ENCODE data around the gene COA1.

- no peak for TF ChIP-seq CTCF (IDR thresholded peaks at IDR 0.05)
- no peak for TF ChIP-seq POLR2AphosphoS5 (IDR thresholded peaks at IDR 0.05; ENCODE audit: low read depth, low read length)
- TF ChIP-seq, protein P1, sequence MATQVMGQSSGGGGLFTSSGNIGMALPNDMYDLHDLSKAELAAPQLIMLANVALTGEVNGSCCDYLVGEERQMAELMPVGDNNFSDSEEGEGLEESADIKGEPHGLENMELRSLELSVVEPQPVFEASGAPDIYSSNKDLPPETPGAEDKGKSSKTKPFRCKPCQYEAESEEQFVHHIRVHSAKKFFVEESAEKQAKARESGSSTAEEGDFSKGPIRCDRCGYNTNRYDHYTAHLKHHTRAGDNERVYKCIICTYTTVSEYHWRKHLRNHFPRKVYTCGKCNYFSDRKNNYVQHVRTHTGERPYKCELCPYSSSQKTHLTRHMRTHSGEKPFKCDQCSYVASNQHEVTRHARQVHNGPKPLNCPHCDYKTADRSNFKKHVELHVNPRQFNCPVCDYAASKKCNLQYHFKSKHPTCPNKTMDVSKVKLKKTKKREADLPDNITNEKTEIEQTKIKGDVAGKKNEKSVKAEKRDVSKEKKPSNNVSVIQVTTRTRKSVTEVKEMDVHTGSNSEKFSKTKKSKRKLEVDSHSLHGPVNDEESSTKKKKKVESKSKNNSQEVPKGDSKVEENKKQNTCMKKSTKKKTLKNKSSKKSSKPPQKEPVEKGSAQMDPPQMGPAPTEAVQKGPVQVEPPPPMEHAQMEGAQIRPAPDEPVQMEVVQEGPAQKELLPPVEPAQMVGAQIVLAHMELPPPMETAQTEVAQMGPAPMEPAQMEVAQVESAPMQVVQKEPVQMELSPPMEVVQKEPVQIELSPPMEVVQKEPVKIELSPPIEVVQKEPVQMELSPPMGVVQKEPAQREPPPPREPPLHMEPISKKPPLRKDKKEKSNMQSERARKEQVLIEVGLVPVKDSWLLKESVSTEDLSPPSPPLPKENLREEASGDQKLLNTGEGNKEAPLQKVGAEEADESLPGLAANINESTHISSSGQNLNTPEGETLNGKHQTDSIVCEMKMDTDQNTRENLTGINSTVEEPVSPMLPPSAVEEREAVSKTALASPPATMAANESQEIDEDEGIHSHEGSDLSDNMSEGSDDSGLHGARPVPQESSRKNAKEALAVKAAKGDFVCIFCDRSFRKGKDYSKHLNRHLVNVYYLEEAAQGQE (IDR thresholded peaks at IDR 0.05; ENCODE audit: insufficient read depth in 1 of 2, low read depth in 2 of 2, low read length in 1 of 2) = no peak
Observed at GRCh38 chr7:43686991-43687390, 42.3 kb downstream of the COA1 start.
